Osteoblast (primary cell): ENCODE data around the gene NIF3L1. TPM values are rescaled to one million over a fixed set of nuclear protein-coding genes. Genes with fewer than 3 reads are reported as not detected.

Experiments used
- DNase-seq: peaks from one replicate; pipeline ENCODE4 v3.0.0; 2011; ENCODE audit warnings: low spot score, mixed read lengths; ENCODE audit not compliant: insufficient read length; ENCODE audit errors: missing footprints
- H2AFZ ChIP-seq: 2 replicates; pipeline ENCODE4 v1.6.0; 2011; ENCODE audit warnings: mild to moderate bottlenecking, low read length
- H3K27ac ChIP-seq: 2 replicates; pipeline ENCODE4 v1.5.1; 2011; ENCODE audit warnings: mild to moderate bottlenecking, low read depth, low read length, moderate library complexity
- H3K27me3 ChIP-seq: 2 replicates; pipeline ENCODE4 v1.6.0; 2012; ENCODE audit warnings: mild to moderate bottlenecking, control low read depth, inconsistent platforms, low read length, moderate library complexity; ENCODE audit not compliant: insufficient read depth
- H3K36me3 ChIP-seq: 2 replicates; pipeline ENCODE4 v1.5.1; 2011; ENCODE audit warnings: mild to moderate bottlenecking, low read length, control low read depth, moderate library complexity; ENCODE audit not compliant: insufficient read depth
- H3K4me1 ChIP-seq: 2 replicates; pipeline ENCODE4 v1.5.1; 2011; ENCODE audit warnings: mild to moderate bottlenecking, low read length, control low read depth, moderate library complexity; ENCODE audit not compliant: insufficient read depth
- H3K4me2 ChIP-seq: 2 replicates; pipeline ENCODE4 v1.6.0; 2011; ENCODE audit warnings: mild to moderate bottlenecking, low read length; ENCODE audit not compliant: insufficient read depth
- H3K4me3 ChIP-seq: fragments of 200-600 bp; sonication (generic); 3 replicates; pipeline ENCODE4 v1.5.1; 2012; ENCODE audit warnings: mild to moderate bottlenecking, low read length, inconsistent platforms; ENCODE audit not compliant: insufficient read depth
- H3K79me2 ChIP-seq: 2 replicates; pipeline ENCODE4 v1.6.0; 2012; ENCODE audit warnings: mild to moderate bottlenecking, low read length, control low read depth, inconsistent platforms; ENCODE audit not compliant: insufficient read depth
- H3K9me3 ChIP-seq: 2 replicates; pipeline ENCODE4 v1.5.1; 2011; ENCODE audit warnings: low read depth, low read length, control low read depth
- H4K20me1 ChIP-seq: 2 replicates; pipeline ENCODE4 v1.6.0; 2012; ENCODE audit warnings: mild to moderate bottlenecking, low read length, control low read depth; ENCODE audit not compliant: insufficient read depth
- CTCF ChIP-seq: IDR thresholded peaks from 2 replicates; pipeline ENCODE4 v1.5.1; 2011; ENCODE audit warnings: mild to moderate bottlenecking, low read depth, low read length, moderate library complexity; ENCODE audit errors: extremely low read depth
- small RNA-seq: library from RNA; depleted of rRNA; stranded (forward); fragments of <200 nt; gene quantifications from one replicate; pipeline ENCODE3, GENCODE V24; 2012
- total RNA-seq: library from RNA; depleted of rRNA; stranded (reverse); fragments of >200 nt; gene quantifications from 2 replicates; pipeline ENCODE4 v1.2.3, GENCODE V29; 2012

NIF3L1 gene
- total RNA-seq, 1 donor: 22.1 TPM

GRCh38 chr2:200950378-200950777 lies 61.2 kb downstream of the NIF3L1 start:
- Histone ChIP-seq H2AFZ (no peak overlapping the region), H3K36me3 (peaks cover 29% of the 10 kb centered on the region), H3K9me3 (no peaks in the 10 kb centered on the region), H3K27ac (no peak overlapping the region), H3K27me3 (no peaks in the 10 kb centered on the region), H3K4me3 (no peak overlapping the region), H4K20me1 (no peaks in the 10 kb centered on the region), H3K4me2 (no peak overlapping the region), H3K79me2 (no peaks in the 10 kb centered on the region), H3K4me1 (no peaks in the 10 kb centered on the region)
- no peak for TF ChIP-seq CTCF
- DNase-seq: no peak

Small RNA genes within 50 kb of the gene (small RNA-seq; reads per million reads assigned to genes)
- gene RF00019 (not detected), gene RNA5SP115 (not detected), gene RNU6-312P (not detected), gene RNU6-762P (not detected)

Other genes starting within 250 kb of the NIF3L1 start
- 590 and 597 TPM in 2 replicates for gene BZW1, start 77.5 kb upstream of the NIF3L1 start, total RNA-seq
- 73.5 and 77.2 TPM in 2 replicates for gene CLK1, start 24.7 kb upstream of the NIF3L1 start, total RNA-seq
- gene PPIL3, start 294 bp upstream of the NIF3L1 start, total RNA-seq: 45.2 and 51.6 TPM in 2 replicates
- 13.0 and 14.5 TPM in 2 replicates for gene ORC2, start 74.3 kb downstream of the NIF3L1 start, total RNA-seq
- 11.6 and 12.1 TPM in 2 replicates for gene HYCC2, start 182.3 kb downstream of the NIF3L1 start, total RNA-seq
- 25.7 and 29.2 TPM in 2 replicates for gene NDUFB3, start 182.6 kb downstream of the NIF3L1 start, total RNA-seq
- gene CFLAR, start 226.8 kb downstream of the NIF3L1 start, total RNA-seq: 78.9 and 80.2 TPM in 2 replicates